GM21390 (cell line): ENCODE measurements around the gene CPA1.

Experiments
- ATAC-seq: cut with Tn5 transposase; IDR thresholded peaks from one replicate; pipeline ENCODE4 v1.9.1; 2021; ENCODE audit not compliant: unreplicated experiment

Gene CPA1

GRCh38 chr7:130379921-130380860, at the start of gene CPA1:
CPA1 (plus strand) TSS chr7:130380494; CDS start chr7:130380521, 27 bp downstream.
- no peak for ATAC-seq

GRCh38 chr7:130332259-130333053, 47.8 kb upstream of the CPA1 start:
- ATAC-seq = no peak

- no peak for ATAC-seq
Observed at GRCh38 chr7:130333832-130334231, 46.5 kb upstream of the CPA1 start.

GRCh38 chr7:130334274-130334673, 46.0 kb upstream of the CPA1 start:
- no peak for ATAC-seq

- ATAC-seq = no peak
Observed at GRCh38 chr7:130337410-130337971, 42.8 kb upstream of the CPA1 start.

- ATAC-seq = no peak
Observed at GRCh38 chr7:130338233-130338632, 42.1 kb upstream of the CPA1 start.

GRCh38 chr7:130341882-130342281, 38.4 kb upstream of the CPA1 start:
- ATAC-seq = no peak

GRCh38 chr7:130342701-130343380, 37.5 kb upstream of the CPA1 start:
- ATAC-seq = no peak

- ATAC-seq = no peak
Observed at GRCh38 chr7:130344271-130344866, 35.9 kb upstream of the CPA1 start, which contains the start of gene CPA5. CPA5 (plus strand) TSS chr7:130344816; CDS start chr7:130346486, 1,670 bp downstream.

GRCh38 chr7:130345136-130345535, 35.2 kb upstream of the CPA1 start:
- no peak for ATAC-seq

GRCh38 chr7:130345725-130346124, 34.6 kb upstream of the CPA1 start:
- ATAC-seq = no peak

GRCh38 chr7:130346177-130346905, 34.0 kb upstream of the CPA1 start:
- ATAC-seq = no peak

GRCh38 chr7:130346941-130347340, 33.4 kb upstream of the CPA1 start:
- no peak for ATAC-seq

- no peak for ATAC-seq
Observed at GRCh38 chr7:130349911-130350782, 30.1 kb upstream of the CPA1 start.

GRCh38 chr7:130350945-130351790, 29.1 kb upstream of the CPA1 start:
- ATAC-seq = no peak

GRCh38 chr7:130351791-130352090, 28.6 kb upstream of the CPA1 start:
- ATAC-seq = no peak

- ATAC-seq = no peak
Observed at GRCh38 chr7:130352194-130353074, 27.9 kb upstream of the CPA1 start.
